B cell (primary cell): ENCODE measurements around the gene PLCB4. TPM values are rescaled to one million over a fixed set of nuclear protein-coding genes. Genes with fewer than 3 reads are reported as not detected.
A peak's percentile ranks its signal among the peaks of the same experiment; 100 is the strongest.

Experiments
- ATAC-seq: fragments of 200-7000 bp; cut with Tn5 transposase; one replicate; pipeline ENCODE4 v1.10.0; 2021; ENCODE audit warnings: low read depth, mild to moderate bottlenecking, moderate number of reproducible peaks, moderate library complexity
- CTCF ChIA-PET: fragments of 350-600 bp; sonication (Branson Sonifier 250); formaldehyde crosslinking; loops from one replicate; lab custom pipeline; 2021; ENCODE audit warnings: antibody characterized with exemption, inconsistent platforms; lab: Charles Lee
- POLR2A ChIA-PET: fragments of 350-600 bp; sonication (Branson Sonifier 250); formaldehyde crosslinking; loops from one replicate; lab custom pipeline; 2021; ENCODE audit warnings: antibody characterized with exemption; lab: Charles Lee
- DNase-seq: peaks from one replicate; pipeline ENCODE4 v3.0.0; 2013
- H2AFZ ChIP-seq: 2 replicates; pipeline ENCODE4 v1.6.1; 2012; ENCODE audit warnings: mild to moderate bottlenecking, low read depth, low read length; ENCODE audit not compliant: insufficient read depth, poor library complexity, severe bottlenecking
- H3K27ac ChIP-seq, 2 donors: 1 replicate in 1 of 2; 2 replicates in 1 of 2; pipeline ENCODE4 v1.5.1; 2012 to 2013; ENCODE audit warnings: low read length in 2 of 2, mild to moderate bottlenecking in 2 of 2, moderate library complexity in 1 of 2
- H3K27me3 ChIP-seq, 4 experiments: fragments of 200-600 bp in 1 of 4; sonication (generic) in 1 of 4; replicated peaks in 1 of 4; 1 replicate in 2 of 4; 2 replicates in 2 of 4; pipeline versions ENCODE4 v1.6.1 to v1.7.0; 2013 to 2016; ENCODE audit warnings: low read length in 3 of 4, mild to moderate bottlenecking in 2 of 4, mixed read lengths in 1 of 4, moderate library complexity in 1 of 4; ENCODE audit not compliant: insufficient read depth in 4 of 4, control insufficient read depth in 3 of 4; ENCODE audit errors: control extremely low read depth in 1 of 4
- H3K36me3 ChIP-seq, 2 experiments: replicated peaks in 1 of 2; 1 replicate in 1 of 2; 2 replicates in 1 of 2; pipeline versions ENCODE4 v1.6.1 to v1.7.1; 2013; ENCODE audit warnings: low read length in 1 of 2; ENCODE audit not compliant: insufficient read depth in 2 of 2, control insufficient read depth in 1 of 2; ENCODE audit errors: control extremely low read depth in 1 of 2, extremely low read depth in 1 of 2
- H3K4me1 ChIP-seq, 2 donors: fragments of 200-600 bp in 1 of 2; sonication (generic) in 1 of 2; 1 replicate in 1 of 2; 2 replicates in 1 of 2; pipeline versions ENCODE4 v1.5.1 to v1.6.1; 2013 to 2017; ENCODE audit warnings: low read length in 2 of 2; ENCODE audit not compliant: control insufficient read depth in 2 of 2, insufficient read depth in 2 of 2
- H3K4me2 ChIP-seq: replicated peaks from 2 replicates; pipeline ENCODE3; 2012; ENCODE audit warnings: mild to moderate bottlenecking, low read depth, low read length; ENCODE audit not compliant: poor library complexity, severe bottlenecking
- H3K4me3 ChIP-seq, 5 experiments: fragments of 200-600 bp in 1 of 5; sonication (generic) in 1 of 5; 1 replicate in 3 of 5; 2 replicates in 2 of 5; pipeline versions ENCODE4 v1.5.1 to v1.7.0; 2011 to 2016; ENCODE audit warnings: low read length in 4 of 5, mild to moderate bottlenecking in 4 of 5, low read depth in 2 of 5, control low read depth in 1 of 5, moderate library complexity in 1 of 5; ENCODE audit not compliant: insufficient read depth in 1 of 5; ENCODE audit errors: control extremely low read depth in 1 of 5, extremely low read depth in 1 of 5
- H3K79me2 ChIP-seq: fragments of 200-600 bp; sonication (generic); one replicate; pipeline ENCODE4 v1.6.0; 2016; ENCODE audit warnings: low read length; ENCODE audit not compliant: control insufficient read depth, insufficient read depth
- H3K9ac ChIP-seq: fragments of 200-600 bp; sonication (generic); 2 replicates; pipeline ENCODE4 v1.6.1; 2017; ENCODE audit warnings: mild to moderate bottlenecking, low read length, moderate library complexity
- H3K9me3 ChIP-seq, 3 donors: one replicate each; pipeline versions ENCODE4 v1.6.1 to v1.7.1; 2013; ENCODE audit warnings: low read length in 2 of 3; ENCODE audit not compliant: control insufficient read depth in 2 of 3, insufficient read depth in 1 of 3; ENCODE audit errors: control extremely low read depth in 1 of 3
- H4K20me1 ChIP-seq: 2 replicates; pipeline ENCODE4 v1.6.0; 2012; ENCODE audit warnings: mild to moderate bottlenecking, low read length; ENCODE audit not compliant: insufficient read depth, control insufficient read depth, poor library complexity, severe bottlenecking
- H3K27ac Mint-ChIP-seq: one replicate; pipeline ENCODE4 v1.8.0; 2021; ENCODE audit warnings: mixed read lengths
- H3K27me3 Mint-ChIP-seq: one replicate; pipeline ENCODE4 v1.8.0; 2021; ENCODE audit warnings: mixed read lengths
- H3K4me1 Mint-ChIP-seq: one replicate; pipeline ENCODE4 v1.8.0; 2021; ENCODE audit warnings: mixed read lengths
- H3K4me3 Mint-ChIP-seq: one replicate; pipeline ENCODE4 v1.8.0; 2021; ENCODE audit warnings: mixed read lengths
- H3K9me3 Mint-ChIP-seq: one replicate; pipeline ENCODE4 v1.8.0; 2022; ENCODE audit warnings: mixed read lengths; ENCODE audit not compliant: insufficient read depth
- CTCF ChIP-seq: fragments of 200-600 bp; IDR thresholded peaks from one replicate; pipeline ENCODE4 v1.8.0; 2022; ENCODE audit warnings: antibody characterized with exemption, mild to moderate bottlenecking
- EZH2 ChIP-seq: IDR thresholded peaks from 2 replicates; pipeline ENCODE4 v1.6.1; 2012; ENCODE audit warnings: borderline replicate concordance, low read depth, mild to moderate bottlenecking, moderate library complexity, low read length; ENCODE audit not compliant: insufficient read depth, poor library complexity, severe bottlenecking
- WGBS: methylation state at CpG from one replicate; pipeline ENCODE4 v1.1.5; 2013; ENCODE audit warnings: missing lambda C conversion rate; ENCODE audit not compliant: insufficient coverage; 5-methylcytosine and 5-hydroxymethylcytosine counted together
- intact Hi-C: fragments of 100-400 bp; cut with micrococcal nuclease; formaldehyde crosslinking; loops from one replicate; pipeline ENCODE4 v1.10.0; 2022
- polyA plus RNA-seq: library from polyadenylated mRNA; depleted of rRNA; stranded (reverse); fragments of >200 nt; gene quantifications from 2 replicates; pipeline ENCODE4 v1.2.3, GENCODE V29; 2012
- total RNA-seq, 2 donors: library from RNA; stranded (reverse); fragments of 120-200 nt in 1 of 2; gene quantifications; 1 replicate in 1 of 2; 2 replicates in 1 of 2; pipeline versions ENCODE4 v1.2.3 to v1.2.4, GENCODE V29; 2013 to 2022

The PLCB4 gene
- total and polyA plus RNA-seq, 2 donors (not counting 1 experiment from before 2014, with no cell fraction given) = not detected

GRCh38 chr20:9068233-9068801, 570 bp upstream of the PLCB4 start:
- peak overlapping the region; percentile 42 for H3K4me2 ChIP-seq
- POLR2A ChIA-PET = no interaction called here
- H3K4me3 ChIP-seq = no peak overlapping the region

More at GRCh38 chr20:9068233-9068801, 570 bp upstream of the PLCB4 start:
- H3K4me3 Mint-ChIP-seq = no peak overlapping the region
- H3K27me3 Mint-ChIP-seq = peaks cover 32% of the 10 kb centered on the region
- no peak for ATAC-seq
- H3K27ac ChIP-seq = no peak overlapping the region
- no peak for DNase-seq
- H3K27ac Mint-ChIP-seq = no peak overlapping the region
- H3K27me3 ChIP-seq = peaks cover 0 to 10% (median 6%) of the 10 kb centered on the region in 4 experiments
- no peaks in the 10 kb centered on the region for H3K36me3 ChIP-seq
- intact Hi-C loops = no loop called here
- WGBS = 2% methylated on average over 56 of the region's 57 CpGs
- CTCF ChIA-PET = no interaction called here
- peaks cover 0 to 3% (median 0%) of the 10 kb centered on the region in 3 donors for H3K9me3 ChIP-seq
- no peaks in the 10 kb centered on the region for H3K79me2 ChIP-seq
- peaks cover 0 to 3% of the 10 kb centered on the region in 2 donors for H3K4me1 ChIP-seq
- TF ChIP-seq CTCF (no peak), EZH2 (no peak)
- no peak overlapping the region for H3K9ac ChIP-seq
- peaks cover 3% of the 10 kb centered on the region for H3K4me1 Mint-ChIP-seq
- no peaks in the 10 kb centered on the region for H4K20me1 ChIP-seq
- H3K9me3 Mint-ChIP-seq = no peaks in the 10 kb centered on the region
- H2AFZ ChIP-seq = no peak overlapping the region
